ENCODE measurements around the gene VAMP8. TPM values are rescaled to one million over a fixed set of nuclear protein-coding genes. Genes with fewer than 3 reads are reported as not detected.

Gene VAMP8
- total and polyA plus RNA-seq, 10 of the 15 experiments (the other 5 are each of a cell fraction or from before 2014, with no cell fraction given): 93.6 to 744 (median 217) TPM

Small RNA genes within 50 kb of the gene (small RNA-seq; reads per million reads assigned to genes)
- gene RN7SL126P: not detected

Other genes starting within 250 kb of the VAMP8 start
Only the 7 nearest of the 15 such genes appear.
- gene MAT2A, start 38.4 kb upstream of the VAMP8 start, total RNA-seq (2014; rRNA removed): 183 TPM in 2 replicates
- 125 and 133 TPM in 2 replicates for gene MAT2A, start 38.4 kb upstream of the VAMP8 start, total RNA-seq (2014; rRNA removed; fragmentation: Illumina TruSeq; extraction: Trizol)
- gene MAT2A, start 38.4 kb upstream of the VAMP8 start, total RNA-seq (2021): 255 and 286 TPM in 2 replicates
- 408 and 460 TPM in 2 replicates for gene MAT2A, start 38.4 kb upstream of the VAMP8 start, polyA plus RNA-seq (2011; rRNA removed)
- 293 and 364 TPM in 2 replicates for gene MAT2A, start 38.4 kb upstream of the VAMP8 start, polyA plus RNA-seq (2014; fragmentation: Illumina TruSeq; extraction: Trizol)
- 100 to 1,000 TPM in 1 of 2 experiments, 10 to 100 TPM in 1; 97.6 to 127 TPM for gene MAT2A, start 38.4 kb upstream of the VAMP8 start, polyA plus RNA-seq (2014; fragmentation: Nextera tagmentation; extraction: Ambion mirVana)
- gene MAT2A, start 38.4 kb upstream of the VAMP8 start, polyA plus RNA-seq (2014; rRNA removed): 329 and 359 TPM in 2 replicates
- 100 to 1,000 TPM; 312 to 333 TPM for gene MAT2A, start 38.4 kb upstream of the VAMP8 start, polyA plus RNA-seq (2016; fragmentation: Nextera tagmentation; extraction: Ambion mirVana)
- 22.2 and 23.6 TPM in 2 replicates for gene GGCX, start 16.1 kb upstream of the VAMP8 start, total RNA-seq (2014; rRNA removed)
- 18.5 and 20.8 TPM in 2 replicates for gene GGCX, start 16.1 kb upstream of the VAMP8 start, total RNA-seq (2014; rRNA removed; fragmentation: Illumina TruSeq; extraction: Trizol)
- gene GGCX, start 16.1 kb upstream of the VAMP8 start, total RNA-seq (2021): 22.9 and 24.6 TPM in 2 replicates
- gene GGCX, start 16.1 kb upstream of the VAMP8 start, polyA plus RNA-seq (2011; rRNA removed): 20.5 and 26.1 TPM in 2 replicates
- gene GGCX, start 16.1 kb upstream of the VAMP8 start, polyA plus RNA-seq (2014; fragmentation: Illumina TruSeq; extraction: Trizol): 18.1 and 22.5 TPM in 2 replicates
- 10 to 100 TPM; 46.6 to 52.7 TPM for gene GGCX, start 16.1 kb upstream of the VAMP8 start, polyA plus RNA-seq (2014; fragmentation: Nextera tagmentation; extraction: Ambion mirVana)
- gene GGCX, start 16.1 kb upstream of the VAMP8 start, polyA plus RNA-seq (2014; rRNA removed): 27.0 and 37.6 TPM in 2 replicates
- 10 to 100 TPM; 25.4 to 30.3 TPM for gene GGCX, start 16.1 kb upstream of the VAMP8 start, polyA plus RNA-seq (2016; fragmentation: Nextera tagmentation; extraction: Ambion mirVana)
- 17.7 and 19.3 TPM in 2 replicates for gene VAMP5, start 6.8 kb downstream of the VAMP8 start, total RNA-seq (2014; rRNA removed)
- gene VAMP5, start 6.8 kb downstream of the VAMP8 start, total RNA-seq (2014; rRNA removed; fragmentation: Illumina TruSeq; extraction: Trizol): 6.7 and 7.4 TPM in 2 replicates
- 21.8 and 24.5 TPM in 2 replicates for gene VAMP5, start 6.8 kb downstream of the VAMP8 start, total RNA-seq (2021)
- 1.4 and 3.8 TPM in 2 replicates for gene VAMP5, start 6.8 kb downstream of the VAMP8 start, polyA plus RNA-seq (2011; rRNA removed)
- 11.0 and 22.0 TPM in 2 replicates for gene VAMP5, start 6.8 kb downstream of the VAMP8 start, polyA plus RNA-seq (2014; fragmentation: Illumina TruSeq; extraction: Trizol)
- gene VAMP5, start 6.8 kb downstream of the VAMP8 start, polyA plus RNA-seq (2014; fragmentation: Nextera tagmentation; extraction: Ambion mirVana): 10 to 100 TPM; 37.1 to 52.7 TPM
- 31.3 and 38.3 TPM in 2 replicates for gene VAMP5, start 6.8 kb downstream of the VAMP8 start, polyA plus RNA-seq (2014; rRNA removed)
- gene VAMP5, start 6.8 kb downstream of the VAMP8 start, polyA plus RNA-seq (2016; fragmentation: Nextera tagmentation; extraction: Ambion mirVana): 10 to 100 TPM; 23.8 to 28.0 TPM
- gene RNF181, start 18.2 kb downstream of the VAMP8 start, total RNA-seq (2014; rRNA removed): 191 and 198 TPM in 2 replicates
- gene RNF181, start 18.2 kb downstream of the VAMP8 start, total RNA-seq (2014; rRNA removed; fragmentation: Illumina TruSeq; extraction: Trizol): 141 TPM in 2 replicates
- 89.7 and 101 TPM in 2 replicates for gene RNF181, start 18.2 kb downstream of the VAMP8 start, total RNA-seq (2021)
- 264 and 409 TPM in 2 replicates for gene RNF181, start 18.2 kb downstream of the VAMP8 start, polyA plus RNA-seq (2011; rRNA removed)
- gene RNF181, start 18.2 kb downstream of the VAMP8 start, polyA plus RNA-seq (2014; fragmentation: Illumina TruSeq; extraction: Trizol): 145 and 196 TPM in 2 replicates
- gene RNF181, start 18.2 kb downstream of the VAMP8 start, polyA plus RNA-seq (2014; fragmentation: Nextera tagmentation; extraction: Ambion mirVana): 100 to 1,000 TPM; 354 to 368 TPM
- 219 and 235 TPM in 2 replicates for gene RNF181, start 18.2 kb downstream of the VAMP8 start, polyA plus RNA-seq (2014; rRNA removed)
- 100 to 1,000 TPM; 207 to 235 TPM for gene RNF181, start 18.2 kb downstream of the VAMP8 start, polyA plus RNA-seq (2016; fragmentation: Nextera tagmentation; extraction: Ambion mirVana)
- 2.7 and 3.3 TPM in 2 replicates for gene TMEM150A, start 25.1 kb downstream of the VAMP8 start, total RNA-seq (2014; rRNA removed)
- 1.3 and 1.7 TPM in 2 replicates for gene TMEM150A, start 25.1 kb downstream of the VAMP8 start, total RNA-seq (2014; rRNA removed; fragmentation: Illumina TruSeq; extraction: Trizol)
- 2.5 and 3.8 TPM in 2 replicates for gene TMEM150A, start 25.1 kb downstream of the VAMP8 start, total RNA-seq (2021)
- gene TMEM150A, start 25.1 kb downstream of the VAMP8 start, polyA plus RNA-seq (2011; rRNA removed): 0.68 and 1.6 TPM in 2 replicates
- gene TMEM150A, start 25.1 kb downstream of the VAMP8 start, polyA plus RNA-seq (2014; fragmentation: Illumina TruSeq; extraction: Trizol): 0.68 and 2.5 TPM in 2 replicates
- 1 to 10 TPM in 1 of 2 experiments, under 1 TPM in 1; 0.45 to 1.5 TPM for gene TMEM150A, start 25.1 kb downstream of the VAMP8 start, polyA plus RNA-seq (2014; fragmentation: Nextera tagmentation; extraction: Ambion mirVana)
- 4.1 and 4.7 TPM in 2 replicates for gene TMEM150A, start 25.1 kb downstream of the VAMP8 start, polyA plus RNA-seq (2014; rRNA removed)
- gene TMEM150A, start 25.1 kb downstream of the VAMP8 start, polyA plus RNA-seq (2016; fragmentation: Nextera tagmentation; extraction: Ambion mirVana): 1 to 10 TPM; 3.9 to 4.4 TPM
- gene C2orf68, start 34.5 kb downstream of the VAMP8 start, total RNA-seq (2014; rRNA removed): 26.1 and 27.5 TPM in 2 replicates
- 19.1 and 22.3 TPM in 2 replicates for gene C2orf68, start 34.5 kb downstream of the VAMP8 start, total RNA-seq (2014; rRNA removed; fragmentation: Illumina TruSeq; extraction: Trizol)
- 31.5 and 34.3 TPM in 2 replicates for gene C2orf68, start 34.5 kb downstream of the VAMP8 start, total RNA-seq (2021)
- 44.9 and 56.1 TPM in 2 replicates for gene C2orf68, start 34.5 kb downstream of the VAMP8 start, polyA plus RNA-seq (2011; rRNA removed)
- 25.3 and 26.5 TPM in 2 replicates for gene C2orf68, start 34.5 kb downstream of the VAMP8 start, polyA plus RNA-seq (2014; fragmentation: Illumina TruSeq; extraction: Trizol)
- gene C2orf68, start 34.5 kb downstream of the VAMP8 start, polyA plus RNA-seq (2014; fragmentation: Nextera tagmentation; extraction: Ambion mirVana): 10 to 100 TPM; 12.7 to 15.9 TPM
- 33.7 and 34.6 TPM in 2 replicates for gene C2orf68, start 34.5 kb downstream of the VAMP8 start, polyA plus RNA-seq (2014; rRNA removed)
- gene C2orf68, start 34.5 kb downstream of the VAMP8 start, polyA plus RNA-seq (2016; fragmentation: Nextera tagmentation; extraction: Ambion mirVana): 10 to 100 TPM; 30.4 to 33.9 TPM
- 71.7 and 73.5 TPM in 2 replicates for gene USP39, start 38.6 kb downstream of the VAMP8 start, total RNA-seq (2014; rRNA removed)
- gene USP39, start 38.6 kb downstream of the VAMP8 start, total RNA-seq (2014; rRNA removed; fragmentation: Illumina TruSeq; extraction: Trizol): 55.2 and 55.8 TPM in 2 replicates
- gene USP39, start 38.6 kb downstream of the VAMP8 start, total RNA-seq (2021): 55.1 and 56.3 TPM in 2 replicates
- gene USP39, start 38.6 kb downstream of the VAMP8 start, polyA plus RNA-seq (2011; rRNA removed): 55.7 and 70.9 TPM in 2 replicates
- 72.8 and 80.3 TPM in 2 replicates for gene USP39, start 38.6 kb downstream of the VAMP8 start, polyA plus RNA-seq (2014; fragmentation: Illumina TruSeq; extraction: Trizol)
- 10 to 100 TPM; 24.2 to 44.7 TPM for gene USP39, start 38.6 kb downstream of the VAMP8 start, polyA plus RNA-seq (2014; fragmentation: Nextera tagmentation; extraction: Ambion mirVana)
- 53.3 and 61.8 TPM in 2 replicates for gene USP39, start 38.6 kb downstream of the VAMP8 start, polyA plus RNA-seq (2014; rRNA removed)
- 10 to 100 TPM; 75.7 to 79.6 TPM for gene USP39, start 38.6 kb downstream of the VAMP8 start, polyA plus RNA-seq (2016; fragmentation: Nextera tagmentation; extraction: Ambion mirVana)

All from GM12878 (cell line).